GM10248 (cell line): ENCODE results near the gene SHISA5.

Experiments used
- CTCF ChIA-PET: fragments of 300-600 bp; sonication (Branson Sonifier 250); formaldehyde crosslinking; extraction: SDS; loops from one replicate; lab custom pipeline; 2021; ENCODE audit warnings: antibody characterized with exemption; lab: Yijun Ruan, JAX
- POLR2A ChIA-PET: fragments of 350-650 bp; sonication (Branson Sonifier 250); formaldehyde crosslinking; extraction: SDS; loops from one replicate; lab custom pipeline; 2020; ENCODE audit warnings: antibody characterized with exemption; lab: Yijun Ruan, JAX
- DNase-seq: peaks from one replicate; pipeline ENCODE4 v3.0.0; 2012; ENCODE audit errors: extremely low spot score
- CTCF ChIP-seq: IDR thresholded peaks from 2 replicates; pipeline ENCODE4 v1.5.1; 2012; ENCODE audit warnings: mild to moderate bottlenecking, low read depth; ENCODE audit errors: extremely low read depth, missing control alignments, control extremely low read depth

Gene SHISA5

GRCh38 chr3:48440590-48440958 lies 63.4 kb downstream of the SHISA5 start:
- ChIA-PET POLR2A (no interaction called here), CTCF (interaction anchor here (1.2 to 22.2 kb wide), 3 partner anchors 13 to 109 kb away, joined by 4 to 863 read pairs (median 7); no protein-coding TSS in a partner anchor)
- DNase-seq = no peak
- no peak for TF ChIP-seq CTCF

- DNase-seq = peak; percentile 99
- CTCF ChIA-PET = interaction anchor here (0.8 to 22.2 kb wide), 7 partner anchors 9 to 246 kb away, joined by 3 to 863 read pairs (median 4); no protein-coding TSS in a partner anchor
- TF ChIP-seq CTCF = no peak
- POLR2A ChIA-PET = interaction anchor here (0.6 kb wide), 1 partner anchor 1818 kb away, joined by 4 read pairs; no protein-coding TSS in a partner anchor
Observed at GRCh38 chr3:48439820-48440589, 64.0 kb downstream of the SHISA5 start, which contains the start of the genes CCDC51 and TMA7. CCDC51 (minus strand) TSS chr3:48440119; CDS start chr3:48435128, 4,991 bp downstream. TMA7 (plus strand) TSS chr3:48440257; CDS start chr3:48440297, 40 bp downstream.

GRCh38 chr3:48437812-48438211 lies 66.2 kb downstream of the SHISA5 start:
- CTCF ChIA-PET = interaction anchor here (1.4 to 22.2 kb wide), 8 partner anchors 24 to 243 kb away, joined by 5 to 863 read pairs (median 44); partner anchors contain the start of genes PFKFB4 and ZNF589
- no peak for TF ChIP-seq CTCF
- peak; percentile 21 for DNase-seq
- POLR2A ChIA-PET = no interaction called here

- CTCF ChIA-PET = interaction anchor here (0.7 to 22.2 kb wide), 65 partner anchors 9 to 916 kb away, joined by 3 to 863 read pairs (median 8); partner anchors contain the start of genes ATRIP, CAMP, CDC25A and NCKIPSD
- no peak for DNase-seq
- TF ChIP-seq CTCF = no peak
- POLR2A ChIA-PET = interaction anchor here (1.0 to 2.3 kb wide), 4 partner anchors 10 to 168 kb away, joined by 3 to 8 read pairs (median 5); partner anchors contain the start of gene ATRIP
Observed at GRCh38 chr3:48436855-48437254, 67.1 kb downstream of the SHISA5 start.

GRCh38 chr3:48436477-48436787 lies 67.5 kb downstream of the SHISA5 start:
- ChIA-PET POLR2A (interaction anchor here (0.7 to 2.3 kb wide), 5 partner anchors 10 to 168 kb away, joined by 3 to 8 read pairs (median 4); partner anchors contain the start of gene ATRIP), CTCF (interaction anchor here (0.6 to 22.2 kb wide), 106 partner anchors 10 to 929 kb away, joined by 3 to 863 read pairs (median 6); partner anchors contain the start of genes ATRIP, CAMP, CDC25A and FBXW12)
- no peak for TF ChIP-seq CTCF
- DNase-seq = no peak

- ChIA-PET POLR2A (interaction anchor here (0.7 to 2.3 kb wide), 5 partner anchors 11 to 167 kb away, joined by 3 to 8 read pairs (median 4); partner anchors contain the start of gene ATRIP), CTCF (interaction anchor here (0.6 to 22.2 kb wide), 108 partner anchors 10 to 928 kb away, joined by 3 to 863 read pairs (median 5); partner anchors contain the start of genes ATRIP, CAMP, CDC25A and FBXW12)
- DNase-seq = peak; percentile 88
- peak; percentile 100 for TF ChIP-seq CTCF
Observed at GRCh38 chr3:48435774-48436476, 68.0 kb downstream of the SHISA5 start.
